IMR-90 (cell line): ENCODE measurements around the gene PRDM10. TPM values are rescaled to one million over a fixed set of nuclear protein-coding genes. Genes with fewer than 3 reads are reported as not detected.
"Not testable (repeated sequence)": the region's sequence is repeated elsewhere in the genome, so short reads cannot be mapped to it uniquely, and the experiment has no call there.

Experiments
- ATAC-seq: fragments of 200-7000 bp; cut with Tn5 transposase; 2 replicates; pipeline ENCODE4 v1.9.1; 2020; ENCODE audit warnings: low read depth, mild to moderate bottlenecking, moderate library complexity
- BruUV-seq: library from RNA; stranded (reverse); fragments of 400-500 nt; replicated peaks from 2 replicates; lab custom pipeline; 2021; lab: Mats Ljungman, UMichigan
- CTCF ChIA-PET: fragments of 300-600 bp; formaldehyde crosslinking; extraction: SDS; loops from one replicate; lab custom pipeline; 2021; ENCODE audit warnings: antibody characterized with exemption; lab: Yijun Ruan, JAX
- POLR2A ChIA-PET: fragments of 300-600 bp; sonication (Branson Sonifier 250); formaldehyde crosslinking; loops from one replicate; lab custom pipeline; 2022; ENCODE audit warnings: antibody characterized with exemption; ENCODE audit not compliant: unreplicated experiment; lab: Charles Lee
- DNase-seq: peaks from one replicate; pipeline ENCODE4 v3.0.0; 2013
- H2AFZ ChIP-seq: replicated peaks from 2 replicates; pipeline ENCODE3; 2013; ENCODE audit warnings: low read length, mild to moderate bottlenecking; ENCODE audit not compliant: poor library complexity
- H2AK5ac ChIP-seq: 2 replicates; pipeline ENCODE4 v1.6.1; 2013; ENCODE audit warnings: low read depth, low read length, inconsistent platforms
- H2AK9ac ChIP-seq: replicated peaks from 2 replicates; pipeline ENCODE3; 2013; ENCODE audit warnings: mild to moderate bottlenecking, low read depth, low read length, moderate library complexity; ENCODE audit not compliant: poor library complexity
- H2BK120ac ChIP-seq: 2 replicates; pipeline ENCODE4 v1.6.1; 2013; ENCODE audit warnings: low read depth, low read length, inconsistent platforms
- H2BK15ac ChIP-seq: 3 replicates; pipeline ENCODE4 v1.6.1; 2013; ENCODE audit warnings: low read depth, low read length, inconsistent platforms
- H2BK20ac ChIP-seq: 2 replicates; pipeline ENCODE4 v1.6.1; 2013; ENCODE audit warnings: low read depth, mild to moderate bottlenecking, inconsistent platforms, low read length, moderate library complexity
- H2BK5ac ChIP-seq: 2 replicates; pipeline ENCODE4 v1.6.1; 2013; ENCODE audit warnings: mild to moderate bottlenecking, low read depth, low read length, inconsistent platforms; ENCODE audit not compliant: poor library complexity, severe bottlenecking
- H3K14ac ChIP-seq: replicated peaks from 2 replicates; pipeline ENCODE4 v1.6.1; 2013; ENCODE audit warnings: low read depth, low read length, inconsistent platforms
- H3K18ac ChIP-seq: 2 replicates; pipeline ENCODE4 v1.6.1; 2013; ENCODE audit warnings: low read depth, low read length, control low read depth
- H3K23ac ChIP-seq: 2 replicates; pipeline ENCODE4 v1.6.1; 2013; ENCODE audit warnings: low read depth, low read length, inconsistent platforms
- H3K27ac ChIP-seq: 2 replicates; pipeline ENCODE4 v1.5.1; 2013; ENCODE audit warnings: mild to moderate bottlenecking, control low read depth, low read length; ENCODE audit not compliant: insufficient read depth
- H3K27me3 ChIP-seq: 2 replicates; pipeline ENCODE4 v1.6.1; 2013; ENCODE audit warnings: low read length; ENCODE audit not compliant: control insufficient read depth, insufficient read depth
- H3K36me3 ChIP-seq: 2 replicates; pipeline ENCODE4 v1.6.1; 2013; ENCODE audit warnings: low read length, mixed read lengths; ENCODE audit not compliant: control insufficient read depth, insufficient read depth
- H3K4ac ChIP-seq: 2 replicates; pipeline ENCODE4 v1.6.1; 2013; ENCODE audit warnings: low read depth, low read length, inconsistent platforms
- H3K4me1 ChIP-seq: 2 replicates; pipeline ENCODE4 v1.6.1; 2013; ENCODE audit warnings: low read length, mixed read lengths; ENCODE audit not compliant: control insufficient read depth, insufficient read depth
- H3K4me2 ChIP-seq: 2 replicates; pipeline ENCODE4 v1.6.1; 2013; ENCODE audit warnings: low read depth, mild to moderate bottlenecking, control low read depth, low read length, moderate library complexity
- H3K4me3 ChIP-seq: 2 replicates; pipeline ENCODE4 v1.5.1; 2013; ENCODE audit warnings: low read depth, mild to moderate bottlenecking, control low read depth, low read length, moderate library complexity; ENCODE audit not compliant: insufficient read depth
- H3K56ac ChIP-seq: 2 replicates; pipeline ENCODE4 v1.6.1; 2013; ENCODE audit warnings: low read length, inconsistent platforms; ENCODE audit not compliant: insufficient read depth; ENCODE audit errors: extremely low read depth
- H3K79me1 ChIP-seq, 2 experiments: 2 replicates each; pipeline ENCODE4 v1.6.1; 2013; ENCODE audit warnings: low read length in 2 of 2, inconsistent platforms in 1 of 2, low read depth in 1 of 2
- H3K9ac ChIP-seq: 2 replicates; pipeline ENCODE4 v1.6.1; 2013; ENCODE audit warnings: low read depth, low read length, control low read depth
- H3K9me1 ChIP-seq: 2 replicates; pipeline ENCODE4 v1.6.1; 2013; ENCODE audit warnings: low read length, inconsistent platforms; ENCODE audit not compliant: insufficient read depth
- H3K9me3 ChIP-seq: 2 replicates; pipeline ENCODE4 v1.6.1; 2013; ENCODE audit warnings: low read length; ENCODE audit not compliant: control insufficient read depth, insufficient read depth
- H4K20me1 ChIP-seq: 2 replicates; pipeline ENCODE4 v1.6.1; 2013; ENCODE audit warnings: low read length, inconsistent platforms; ENCODE audit not compliant: insufficient read depth
- H4K5ac ChIP-seq: 2 replicates; pipeline ENCODE4 v1.6.1; 2013; ENCODE audit warnings: mild to moderate bottlenecking, low read depth, low read length, control low read depth
- H4K8ac ChIP-seq, 2 experiments: 2 replicates each; pipeline ENCODE4 v1.6.1; 2013; ENCODE audit warnings: low read depth in 2 of 2, low read length in 2 of 2, control low read depth in 1 of 2, inconsistent platforms in 1 of 2
- H4K91ac ChIP-seq: 2 replicates; pipeline ENCODE4 v1.6.1; 2013; ENCODE audit warnings: low read depth, low read length, inconsistent platforms; ENCODE audit not compliant: insufficient read depth
- BHLHE40 ChIP-seq: fragments of 150-350 bp; IDR thresholded peaks from 2 replicates; pipeline ENCODE4 v1.6.1; 2016; ENCODE audit warnings: mild to moderate bottlenecking, low read depth, low read length
- CEBPB ChIP-seq: IDR thresholded peaks from 2 replicates; pipeline ENCODE4 v1.6.1; 2012; ENCODE audit warnings: low read depth, low read length, improper control_type of control experiment
- CHD1 ChIP-seq: IDR thresholded peaks from 2 replicates; pipeline ENCODE4 v1.6.1; 2012; ENCODE audit warnings: low read depth, low read length, improper control_type of control experiment
- CTCF ChIP-seq: conservative IDR thresholded peaks from 2 replicates; pipeline ENCODE4 v1.5.1; 2012; ENCODE audit warnings: mild to moderate bottlenecking, low read depth, low read length, improper control_type of control experiment
- MXI1 ChIP-seq: IDR thresholded peaks from 2 replicates; pipeline ENCODE4 v1.6.1; 2012; ENCODE audit warnings: low read depth, mild to moderate bottlenecking, low read length, moderate library complexity, borderline replicate concordance
- POLR2A ChIP-seq: IDR thresholded peaks from 2 replicates; pipeline ENCODE4 v1.6.1; 2012; ENCODE audit warnings: mild to moderate bottlenecking, low read depth, low read length
- SMC3 ChIP-seq: fragments of 150-350 bp; IDR thresholded peaks from 2 replicates; pipeline ENCODE4 v1.6.1; 2016; ENCODE audit warnings: low read depth, mild to moderate bottlenecking, antibody characterized with exemption, low read length, moderate library complexity
- WGBS, 2 experiments: methylation state at CpG; one replicate each; pipeline versions ENCODE4 v1.1.5 to v1.1.7; 2013; ENCODE audit warnings: missing lambda C conversion rate in 2 of 2; ENCODE audit not compliant: insufficient read length in 1 of 2; ENCODE audit errors: extremely low coverage in 2 of 2; 5-methylcytosine and 5-hydroxymethylcytosine counted together
- dilution Hi-C: fragments of 300-500 bp; cut with HindIII; formaldehyde crosslinking; loops from one replicate; pipeline ENCODE4 v1.14.3; 2018; ENCODE audit warnings: low sequenced_read_pairs; ENCODE audit not compliant: unreplicated experiment
- in situ Hi-C: fragments of 300-500 bp; cut with MboI; formaldehyde crosslinking; loops from 3 replicates; pipeline ENCODE4 v1.14.3; 2019; ENCODE audit warnings: low sequenced_read_pairs, inconsistent platforms, mixed read lengths
- intact Hi-C: fragments of 100-400 bp; cut with micrococcal nuclease; formaldehyde crosslinking; loops from 2 replicates; pipeline ENCODE4 v1.10.0; 2022
- polyA plus RNA-seq, 3 experiments: library from polyadenylated mRNA; depleted of rRNA; stranded (reverse); fragments of >200 nt; gene quantifications; 2 replicates each; pipeline ENCODE4 v1.2.3, GENCODE V29; 2012; ENCODE audit warnings: low replicate concordance in 1 of 3
- total RNA-seq: library from RNA; depleted of rRNA; stranded (reverse); fragments of >200 nt; gene quantifications from 2 replicates; pipeline ENCODE4 v1.2.3, GENCODE V29; 2012

Gene PRDM10
- total and polyA plus RNA-seq, 2 of the 4 experiments (the other 2 are of a cell fraction), result 3.1 to 6.5 TPM

GRCh38 chr11:129972611-129973010 is 30.0 kb downstream of the PRDM10 start:
- Histone ChIP-seq H4K91ac (no peak overlapping the region), H3K27ac (no peak overlapping the region), H3K79me1 (peaks cover 14 to 27% of the 10 kb centered on the region in 2 experiments; a peak in 2 of 4 replicates), H3K27me3 (no peaks in the 10 kb centered on the region), H3K56ac (no peak overlapping the region), H2BK120ac (no peak overlapping the region), H4K5ac (no peak overlapping the region), H3K4me3 (no peak overlapping the region), H3K36me3 (peaks cover 3% of the 10 kb centered on the region; the same call in 1 of the 2 replicates), H2AK9ac (no peak overlapping the region), H3K9ac (no peak overlapping the region), H2BK20ac (no peak overlapping the region), H3K9me3 (no peaks in the 10 kb centered on the region), H3K4me2 (no peak overlapping the region), H3K9me1 (peaks cover 12% of the 10 kb centered on the region), H2BK5ac (no peak overlapping the region), H3K18ac (no peak overlapping the region), H2AFZ (no peak overlapping the region), H3K4ac (no peak overlapping the region), H3K14ac (no peak overlapping the region), H2AK5ac (no peak overlapping the region), H2BK15ac (no peak overlapping the region), H4K20me1 (peaks cover 5% of the 10 kb centered on the region; the same call in 1 of the 2 replicates), H4K8ac (no peak overlapping the region), H3K23ac (no peak overlapping the region), H3K4me1 (no peaks in the 10 kb centered on the region)
- ChIA-PET POLR2A (interaction anchor here (0.6 kb wide), 1 partner anchor 20 kb away, joined by 5 read pairs; no protein-coding TSS in a partner anchor), CTCF (interaction anchor here (0.6 kb wide), 2 partner anchors 25 to 105 kb away, joined by 3 to 11 read pairs; no protein-coding TSS in a partner anchor)
- DNase-seq, result no peak
- in situ Hi-C loops (no loop called here), intact Hi-C loops (no loop called here), dilution Hi-C loops (no loop called here)
- BruUV-seq, result no TSS peak
- TF ChIP-seq POLR2A (no peak), MXI1 (no peak), CEBPB (no peak), CTCF (no peak), CHD1 (no peak), SMC3 (no peak), BHLHE40 (no peak)
- ATAC-seq, result no peak
- WGBS, 2 experiments, result no CpG with 5 or more reads among the region's 5 CpGs

GRCh38 chr11:129971856-129972255 is 30.8 kb downstream of the PRDM10 start:
- H3K9ac ChIP-seq, CTCF ChIA-PET, H4K5ac ChIP-seq, DNase-seq, ATAC-seq, H2BK5ac ChIP-seq, H4K91ac ChIP-seq, H3K4me1 ChIP-seq, H2BK120ac ChIP-seq, H3K27me3 ChIP-seq, H3K18ac ChIP-seq, BruUV-seq, H3K23ac ChIP-seq, in situ Hi-C loops, intact Hi-C loops, H4K20me1 ChIP-seq, H2BK20ac ChIP-seq, H2AK5ac ChIP-seq, H3K14ac ChIP-seq, H3K36me3 ChIP-seq, H2AK9ac ChIP-seq, H3K4ac ChIP-seq, H3K4me2 ChIP-seq, H3K56ac ChIP-seq, H4K8ac ChIP-seq, H2BK15ac ChIP-seq, H3K9me3 ChIP-seq, dilution Hi-C loops, H3K27ac ChIP-seq, POLR2A ChIA-PET, H3K4me3 ChIP-seq, H2AFZ ChIP-seq: not testable (repeated sequence)
- peaks cover 14 to 28% of the 10 kb centered on the region in 2 experiments; a peak in 2 of 4 replicates for H3K79me1 ChIP-seq
- 100% methylated on average over 1 of the region's 29 CpGs; no CpG with 5 or more reads in 1 of the 2 experiments for WGBS, 2 experiments
- H3K9me1 ChIP-seq, result peaks cover 12% of the 10 kb centered on the region
